Skin epidermis (tissue), 12 donors: ENCODE results near the gene TLCD3B.

ENCODE experiments used
- H3K27ac ChIP-seq, 21 experiments: fragments of 200-600 bp; sonication (generic) in 11 of 21; one replicate each; pipeline ENCODE4 v1.5.0; 2020; ENCODE audit warnings: mild to moderate bottlenecking in 3 of 21, inconsistent platforms in 2 of 21, moderate library complexity in 2 of 21
- H3K4me3 ChIP-seq, 7 experiments: fragments of 200-600 bp; sonication (generic) in 2 of 7; one replicate each; pipeline ENCODE4 v1.5.0; 2020; ENCODE audit warnings: inconsistent platforms in 2 of 7, mild to moderate bottlenecking in 2 of 7, moderate library complexity in 1 of 7

Gene TLCD3B

DNA sequence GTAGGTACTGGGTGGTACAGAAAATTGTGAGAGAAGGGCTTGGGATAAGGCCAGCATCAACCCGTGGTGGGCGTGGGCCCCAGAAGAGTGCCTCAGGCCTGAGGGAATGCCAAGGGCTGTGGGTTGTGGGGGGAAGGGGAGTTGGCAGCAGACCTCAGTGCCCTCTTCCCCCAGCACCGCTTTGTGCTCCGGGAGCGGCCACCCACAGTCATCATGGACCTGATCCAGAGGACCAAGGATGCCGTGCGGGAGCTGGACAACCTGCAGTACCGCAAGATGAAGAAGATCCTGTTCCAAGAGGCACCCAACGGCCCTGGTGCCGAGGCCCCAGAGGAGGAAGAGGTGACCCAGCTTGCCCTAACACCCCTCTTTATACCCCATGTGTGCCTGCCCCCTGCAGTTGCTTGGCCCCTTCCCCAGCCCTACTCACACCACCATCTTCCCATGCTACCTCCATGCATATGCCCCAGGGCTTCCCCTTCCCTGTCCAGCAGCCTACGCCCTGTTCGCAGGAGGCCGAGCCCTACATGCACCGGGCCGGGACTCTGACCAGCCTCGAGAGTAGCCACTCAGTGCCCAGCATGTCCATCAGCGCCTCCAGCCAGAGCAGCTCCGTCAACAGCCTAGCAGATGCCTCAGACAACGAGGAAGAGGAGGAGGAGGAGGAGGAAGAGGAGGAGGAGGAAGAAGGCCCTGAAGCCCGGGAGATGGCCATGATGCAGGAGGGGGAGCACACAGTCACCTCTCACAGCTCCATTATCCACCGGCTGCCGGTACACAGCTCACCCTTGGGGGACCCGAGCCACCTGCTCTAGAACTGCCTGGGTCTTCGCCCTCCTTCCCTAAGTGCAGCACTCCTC, 48.3 kb downstream of the TLCD3B start:
- Histone ChIP-seq H3K4me3 (no peak overlapping the region), H3K27ac (peak overlapping the region in 2 of 21 experiments; percentile 2 to 50)

DNA sequence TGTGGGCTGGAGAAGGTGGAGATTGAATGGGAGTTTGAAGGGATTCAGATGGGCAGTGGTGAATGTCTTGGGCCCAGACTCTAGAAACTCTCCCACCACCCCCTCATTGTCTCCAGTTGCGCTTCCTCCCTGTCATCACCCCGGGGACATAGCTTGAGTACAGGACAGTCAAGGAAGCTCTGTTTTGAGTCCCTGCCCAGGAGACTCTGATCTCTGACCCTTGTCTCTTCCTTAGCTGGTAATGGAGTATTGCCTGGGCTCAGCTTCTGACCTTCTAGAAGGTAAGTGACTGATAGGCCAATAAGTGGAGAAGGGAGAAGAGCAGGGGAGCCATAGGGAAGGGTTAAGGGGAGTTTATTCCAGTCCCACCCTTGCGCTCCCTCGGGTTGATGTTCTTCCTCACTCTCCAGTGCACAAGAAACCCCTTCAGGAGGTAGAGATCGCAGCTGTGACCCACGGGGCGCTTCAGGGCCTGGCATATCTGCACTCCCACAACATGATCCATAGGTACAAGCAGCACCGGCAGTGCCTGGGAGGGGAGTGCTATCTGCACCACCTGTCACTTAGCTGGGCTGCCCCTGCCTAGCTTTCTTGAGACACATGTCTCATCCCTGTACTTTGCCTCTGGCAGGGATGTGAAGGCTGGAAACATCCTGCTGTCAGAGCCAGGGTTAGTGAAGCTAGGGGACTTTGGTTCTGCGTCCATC, 52.4 kb downstream of the TLCD3B start:
- Histone ChIP-seq H3K4me3 (no peak overlapping the region), H3K27ac (peak overlapping the region in 5 of 21 experiments; percentile 42 to 97 (median 97))

DNA sequence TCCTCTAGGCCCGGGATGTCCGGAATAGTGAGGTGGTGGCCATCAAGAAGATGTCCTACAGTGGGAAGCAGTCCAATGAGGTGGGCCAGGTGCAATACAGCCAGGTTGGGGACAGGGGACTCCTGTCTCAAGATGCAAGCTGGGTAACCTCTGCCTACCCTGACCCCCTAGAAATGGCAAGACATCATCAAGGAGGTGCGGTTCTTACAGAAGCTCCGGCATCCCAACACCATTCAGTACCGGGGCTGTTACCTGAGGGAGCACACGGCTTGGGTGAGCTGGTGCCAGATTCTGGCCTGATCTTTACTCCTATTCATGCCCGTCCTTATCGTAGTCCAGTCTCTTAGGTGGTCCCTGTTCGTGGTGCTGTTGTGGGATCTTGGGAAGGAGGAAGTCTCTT, 53.0 kb downstream of the TLCD3B start:
- Histone ChIP-seq H3K4me3 (no peak overlapping the region), H3K27ac (peak overlapping the region in 12 of 21 experiments; percentile 50 to 97 (median 78))

- no peak overlapping the region for H3K4me3 ChIP-seq
Measured at GRCh38 chr16:29977063-29977825, 53.8 kb downstream of the TLCD3B start.

DNA sequence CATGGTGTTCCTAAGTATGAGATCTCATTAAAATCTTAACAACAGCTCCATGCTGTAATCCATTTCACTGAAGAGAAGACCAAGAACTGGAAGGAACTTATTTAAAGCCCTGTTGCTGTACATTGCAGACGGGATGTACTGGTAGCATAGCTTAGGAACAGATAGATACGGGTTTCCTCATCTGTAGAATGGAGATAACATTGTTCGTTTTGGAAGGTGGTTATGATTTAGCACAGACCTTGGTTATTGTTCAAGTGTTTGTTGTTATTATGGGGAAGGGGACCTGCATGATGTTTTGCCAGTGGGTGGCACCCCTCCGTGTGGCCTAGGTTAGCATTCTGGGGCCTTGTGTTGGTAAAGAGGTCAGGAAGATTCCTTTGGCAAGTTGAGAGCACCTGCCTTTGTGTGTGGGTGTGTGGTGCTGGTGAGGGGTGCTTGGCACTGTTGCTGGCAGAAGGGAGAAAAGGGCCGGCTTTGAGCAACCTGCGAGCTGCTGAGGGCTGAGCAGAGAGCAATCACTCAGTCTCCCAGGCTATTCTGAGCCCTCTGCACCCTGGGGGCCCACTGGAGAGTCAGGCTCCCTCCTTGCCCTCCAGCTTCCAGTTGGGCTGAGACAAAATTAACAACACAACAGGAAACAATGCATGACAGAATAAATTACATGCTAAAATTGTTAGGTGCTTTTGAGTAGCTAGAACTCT, 55.1 kb downstream of the TLCD3B start:
- H3K4me3 ChIP-seq: peak overlapping the region in 3 of 7 experiments; percentile 69 to 95 (median 93)
- H3K27ac ChIP-seq: peak overlapping the region in 19 of 21 experiments; percentile 1 to 98 (median 92)

More at GRCh38 chr16:29977063-29977825, 53.8 kb downstream of the TLCD3B start:
- H3K27ac ChIP-seq: peak overlapping the region in 19 of 21 experiments; percentile 1 to 98 (median 82)

- H3K27ac ChIP-seq: peak overlapping the region in 19 of 21 experiments; percentile 76 to 98 (median 95)
- H3K4me3 ChIP-seq: peak overlapping the region; percentile 62 to 95 (median 83)
Measured at GRCh38 chr16:29975134-29975538, 55.9 kb downstream of the TLCD3B start.
